GM11168 (cell line): ENCODE measurements around the gene FAM167B.
"Not testable (repeated sequence)": the region's sequence is repeated elsewhere in the genome, so short reads cannot be mapped to it uniquely, and the experiment has no call there.

ENCODE experiments used
- in situ Hi-C: fragments of 300-500 bp; cut with MboI; formaldehyde crosslinking; loops from one replicate; pipeline ENCODE4 v1.12.0; 2022; ENCODE audit warnings: low sequenced_read_pairs; ENCODE audit not compliant: unreplicated experiment

FAM167B gene

DNA sequence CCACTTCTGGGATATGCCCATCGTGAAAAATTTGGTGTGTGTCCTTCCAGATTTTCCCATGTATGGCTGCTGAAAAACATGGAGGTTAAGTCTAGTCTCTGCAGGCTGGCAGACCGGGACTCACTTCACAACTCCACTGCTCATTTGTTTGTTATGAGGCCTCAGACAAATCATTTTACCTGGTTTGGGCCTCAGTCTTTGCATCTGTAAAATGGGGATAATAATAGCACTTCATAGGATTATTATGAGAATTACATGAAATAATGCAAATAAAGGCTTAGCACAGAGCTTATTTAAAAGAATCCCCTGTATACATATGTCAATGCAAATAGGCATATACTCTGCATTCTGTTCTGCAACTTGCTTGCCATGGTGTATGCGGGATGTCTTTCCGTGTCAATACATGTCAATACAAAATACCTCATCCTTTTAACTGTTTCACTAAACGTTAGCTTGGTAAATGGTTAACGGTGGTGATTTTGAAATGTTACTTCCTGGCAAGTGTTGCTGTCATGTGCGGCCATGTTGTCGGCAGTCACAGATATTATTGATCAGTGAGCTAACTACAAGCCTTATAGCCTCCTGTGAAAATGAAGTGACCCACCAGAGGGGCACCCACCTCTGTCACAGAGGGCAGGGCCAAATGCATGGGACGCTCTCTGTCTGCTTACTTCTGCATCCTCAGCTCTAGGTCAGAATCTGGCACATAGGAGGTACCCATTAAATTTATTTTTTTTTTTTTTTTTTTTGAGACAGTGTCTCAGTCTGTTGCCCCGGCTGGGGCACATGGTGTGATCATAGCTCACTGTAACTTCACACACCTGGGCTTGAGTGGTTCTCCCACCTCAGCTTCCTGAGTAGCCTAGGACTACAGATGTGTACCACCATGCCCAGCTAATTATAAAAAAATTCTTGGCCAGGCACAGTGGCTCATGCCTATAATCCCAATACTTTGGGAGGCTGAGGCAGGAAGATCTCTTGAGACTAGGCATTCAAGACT lies 8.3 kb downstream of the FAM167B start:
- in situ Hi-C loops, result no loop called here

DNA sequence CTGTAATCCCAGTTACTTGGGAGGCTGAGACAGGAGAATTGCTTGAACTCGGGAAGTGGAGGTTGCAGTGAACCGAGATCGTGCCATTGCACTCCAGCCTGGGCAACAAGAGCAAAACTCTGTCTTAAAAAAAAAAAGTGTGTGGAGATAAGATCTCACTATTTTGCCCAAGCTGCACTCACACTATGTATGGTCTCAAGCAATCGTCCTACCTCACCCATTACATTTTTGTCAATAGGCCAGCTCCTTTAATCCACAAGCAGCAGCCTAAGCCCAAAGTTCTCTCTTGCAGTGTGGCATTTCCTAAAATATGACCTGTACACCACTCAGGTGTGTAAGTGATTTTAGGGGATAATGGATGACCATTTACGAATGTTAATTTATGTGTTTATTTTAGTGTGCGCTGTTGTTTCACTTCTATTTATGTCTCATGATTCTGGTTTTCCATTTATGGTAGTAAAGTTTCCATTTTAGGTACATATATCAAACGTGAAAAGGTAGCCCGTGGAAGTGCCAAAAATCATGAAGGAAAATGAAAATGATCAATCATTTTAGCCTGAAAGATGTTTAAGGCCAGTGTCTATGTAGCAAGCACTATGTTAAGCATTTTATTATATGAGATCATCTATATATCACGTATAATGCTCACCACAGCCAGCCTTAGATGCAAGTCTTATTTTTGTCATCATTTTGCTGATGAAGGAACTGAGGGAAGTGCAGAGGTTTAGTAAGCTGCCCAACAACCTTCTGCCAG lies 9.6 kb downstream of the FAM167B start:
- in situ Hi-C loops, result no loop called here

DNA sequence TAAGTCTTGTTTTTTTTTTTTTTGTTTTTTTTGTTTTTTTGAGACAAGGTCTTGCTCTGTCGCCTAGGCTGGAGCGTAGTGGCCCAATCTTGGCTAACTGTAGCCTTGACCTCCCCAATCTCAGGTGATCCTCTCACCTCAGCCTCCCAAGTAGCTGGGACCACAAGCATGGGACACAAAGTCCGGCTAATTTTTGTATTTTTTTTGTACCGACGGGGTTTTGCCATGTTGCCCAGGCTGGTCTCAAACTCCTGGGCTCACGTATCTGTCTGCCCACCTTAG lies 10.1 kb downstream of the FAM167B start:
- in situ Hi-C loops, result no loop called here

DNA sequence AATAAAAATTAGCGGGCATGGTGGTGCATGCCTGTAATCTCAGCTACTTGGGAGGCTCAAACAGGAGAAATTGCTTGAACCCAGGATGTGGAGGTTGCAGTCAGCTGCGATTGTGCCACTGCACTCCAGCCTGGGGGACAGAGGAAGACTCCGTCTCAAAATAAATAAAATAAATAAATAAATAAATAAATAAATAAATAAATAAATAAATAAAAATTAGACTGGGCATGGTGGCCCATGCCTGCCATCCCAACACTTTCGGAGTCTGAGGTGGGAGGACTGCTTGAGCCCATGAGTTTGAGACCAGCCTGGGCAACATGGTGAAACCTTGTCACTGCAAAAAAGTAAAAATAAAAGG lies 16.2 kb downstream of the FAM167B start:
- in situ Hi-C loops, result not testable (repeated sequence)

DNA sequence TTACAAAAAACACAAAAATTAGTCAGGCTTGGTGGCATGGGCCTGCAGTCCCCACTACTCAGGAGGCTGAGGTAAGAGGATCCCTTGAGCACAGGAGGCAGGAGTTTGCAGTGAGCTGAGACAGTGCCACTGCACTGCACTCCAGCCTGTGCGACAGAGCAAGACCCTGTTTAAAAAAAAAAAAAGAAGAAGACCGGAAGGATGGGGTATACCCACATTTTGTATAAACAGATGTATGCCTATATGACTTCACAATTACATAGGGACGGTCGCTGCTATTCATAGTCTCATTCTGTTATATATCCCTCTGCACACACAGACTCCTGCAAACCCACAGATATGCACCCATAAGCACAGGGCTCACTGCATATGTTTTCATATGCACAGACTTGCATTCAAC lies 16.7 kb downstream of the FAM167B start:
- in situ Hi-C loops, result no loop called here

DNA sequence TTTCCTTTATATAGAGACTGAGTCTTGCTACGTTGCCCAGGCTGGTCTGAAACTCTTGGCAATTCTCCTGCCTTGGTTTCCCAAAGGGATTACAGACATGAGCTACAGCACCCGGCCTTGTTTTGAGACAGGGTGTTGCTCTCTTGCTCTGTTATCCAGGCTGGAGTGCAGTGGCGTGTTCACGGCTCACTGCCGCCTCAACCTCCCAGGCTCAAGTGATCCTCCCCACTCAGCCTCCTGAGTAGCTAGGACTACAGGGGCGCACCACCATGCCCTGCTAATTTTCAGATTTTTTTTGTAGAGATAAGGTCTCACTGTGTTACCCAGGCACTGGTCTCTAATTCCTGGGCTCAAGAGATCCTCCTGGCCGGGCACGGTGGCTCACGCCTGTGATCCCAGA lies 18.8 kb downstream of the FAM167B start:
- in situ Hi-C loops, result no loop called here

DNA sequence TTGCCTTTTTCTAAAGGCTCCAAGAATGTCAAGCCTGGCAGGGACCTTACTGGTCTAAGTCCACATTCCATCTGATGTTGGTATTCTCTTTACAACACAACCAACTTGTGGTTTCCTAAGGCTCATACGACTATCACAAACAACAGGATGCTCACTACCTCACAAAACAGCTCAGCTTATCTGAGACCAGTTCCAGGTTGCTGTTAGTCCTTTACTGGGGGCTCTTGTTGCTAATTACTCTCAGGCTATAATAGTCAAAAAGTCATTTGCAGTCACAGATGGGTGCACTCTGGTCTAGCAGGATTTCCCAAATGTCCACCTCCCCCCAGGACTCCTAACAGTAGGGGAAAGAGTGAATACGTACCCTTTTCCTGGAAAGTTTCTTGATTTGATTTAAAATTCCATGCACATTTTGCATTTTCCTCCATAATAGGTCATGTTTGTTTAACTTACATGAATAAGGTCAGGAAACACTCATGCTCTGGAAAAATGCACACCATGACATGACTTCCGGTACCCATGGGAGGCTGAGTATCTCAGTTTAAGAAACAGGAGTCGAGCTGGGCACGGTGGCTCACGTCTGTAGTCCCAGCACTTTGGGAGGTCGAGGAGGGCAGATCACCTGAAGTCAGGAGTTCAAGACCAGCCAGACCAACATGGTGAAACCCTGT lies 20.0 kb downstream of the FAM167B start:
- in situ Hi-C loops, result no loop called here

DNA sequence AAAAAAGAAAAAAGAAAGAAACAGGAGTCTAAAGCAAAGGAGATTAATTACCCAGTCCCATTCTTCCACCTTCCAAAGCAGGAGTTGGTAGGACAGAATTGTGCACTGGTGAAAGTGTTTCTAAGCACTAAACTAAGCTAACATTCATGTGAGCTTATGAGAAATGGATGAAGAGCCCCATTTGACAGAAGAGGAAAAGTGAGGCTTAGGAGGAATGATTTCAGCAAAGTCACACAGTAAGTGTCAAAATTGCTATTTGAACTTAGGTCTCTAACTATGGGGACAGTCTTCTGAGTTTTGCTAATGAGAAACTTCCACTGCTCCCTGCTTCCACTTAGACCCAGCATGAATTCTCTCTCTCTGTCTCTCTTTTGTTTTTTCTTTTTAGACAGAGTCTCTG lies 22.7 kb downstream of the FAM167B start:
- in situ Hi-C loops, result no loop called here

DNA sequence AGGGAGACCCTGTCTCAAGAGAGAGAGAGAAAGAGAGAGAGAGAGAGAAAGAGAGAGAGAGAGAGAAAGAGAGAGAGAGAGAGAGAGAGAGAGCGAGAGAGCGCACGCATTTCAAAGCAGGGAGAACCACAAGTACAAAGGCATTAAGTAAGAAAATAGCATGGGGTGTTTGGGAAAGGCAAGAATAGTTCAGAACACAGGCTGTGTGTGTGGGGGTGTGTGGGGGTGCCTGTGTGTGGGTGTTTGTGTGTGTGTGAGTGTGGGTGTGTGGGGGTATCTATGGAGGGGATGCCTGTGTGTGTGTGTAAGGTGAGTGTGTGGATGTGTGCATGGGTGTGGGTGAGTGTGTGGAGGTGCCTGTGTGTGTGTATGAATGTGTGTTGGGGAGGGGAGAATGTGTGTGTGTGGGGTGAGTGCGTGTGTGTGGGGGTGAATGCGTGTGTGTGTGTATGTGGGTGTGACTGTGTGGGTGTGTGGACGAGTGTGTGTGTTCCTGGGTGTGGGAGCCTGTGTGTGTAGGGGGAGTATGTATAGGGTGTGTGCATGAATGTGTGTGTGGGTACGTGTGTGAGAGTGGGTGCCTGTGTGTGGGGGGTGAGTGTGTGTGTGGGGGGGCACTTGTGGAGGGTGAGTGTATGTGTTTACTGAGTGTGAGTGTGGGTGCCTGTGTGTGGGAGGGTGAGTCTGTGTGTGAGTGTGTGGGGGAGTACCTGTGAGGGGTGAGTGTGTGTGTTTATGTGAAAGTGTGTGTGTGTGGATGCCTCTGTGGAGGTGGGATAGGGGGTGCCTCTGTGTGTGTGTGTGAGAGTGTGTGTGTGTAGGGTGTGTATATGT lies 25.8 kb downstream of the FAM167B start:
- in situ Hi-C loops, result no loop called here

DNA sequence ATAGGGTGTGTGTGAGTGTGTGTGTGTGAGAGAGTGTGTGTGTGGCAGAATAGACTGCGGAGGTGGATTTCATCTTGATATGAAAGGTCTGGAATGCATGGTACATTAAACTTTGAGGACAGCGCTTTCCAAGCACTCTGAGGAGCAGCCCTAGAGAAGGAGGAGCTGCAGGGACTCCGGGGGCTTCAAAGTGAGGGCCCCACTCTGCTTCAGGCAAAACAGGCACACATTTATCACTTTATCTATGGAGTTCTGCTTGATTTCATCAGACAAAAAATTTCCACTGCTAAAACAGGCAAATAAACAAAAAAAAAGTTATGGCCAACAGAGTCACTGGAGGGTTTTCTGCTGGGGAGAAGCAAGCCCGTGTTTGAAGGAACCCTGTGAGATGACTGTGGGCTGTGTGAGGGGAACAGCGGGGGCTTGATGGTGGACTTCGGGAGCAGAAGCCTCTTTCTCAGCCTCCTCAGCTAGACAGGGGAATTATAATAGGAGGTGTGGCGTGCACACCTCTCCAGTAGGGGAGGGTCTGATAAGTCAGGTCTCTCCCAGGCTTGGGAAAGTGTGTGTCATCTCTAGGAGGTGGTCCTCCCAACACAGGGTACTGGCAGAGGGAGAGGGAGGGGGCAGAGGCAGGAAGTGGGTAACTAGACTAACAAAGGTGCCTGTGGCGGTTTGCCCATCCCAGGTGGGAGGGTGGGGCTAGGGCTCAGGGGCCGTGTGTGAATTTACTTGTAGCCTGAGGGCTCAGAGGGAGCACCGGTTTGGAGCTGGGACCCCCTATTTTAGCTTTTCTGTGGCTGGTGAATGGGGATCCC lies 26.6 kb downstream of the FAM167B start:
- in situ Hi-C loops, result no loop called here

DNA sequence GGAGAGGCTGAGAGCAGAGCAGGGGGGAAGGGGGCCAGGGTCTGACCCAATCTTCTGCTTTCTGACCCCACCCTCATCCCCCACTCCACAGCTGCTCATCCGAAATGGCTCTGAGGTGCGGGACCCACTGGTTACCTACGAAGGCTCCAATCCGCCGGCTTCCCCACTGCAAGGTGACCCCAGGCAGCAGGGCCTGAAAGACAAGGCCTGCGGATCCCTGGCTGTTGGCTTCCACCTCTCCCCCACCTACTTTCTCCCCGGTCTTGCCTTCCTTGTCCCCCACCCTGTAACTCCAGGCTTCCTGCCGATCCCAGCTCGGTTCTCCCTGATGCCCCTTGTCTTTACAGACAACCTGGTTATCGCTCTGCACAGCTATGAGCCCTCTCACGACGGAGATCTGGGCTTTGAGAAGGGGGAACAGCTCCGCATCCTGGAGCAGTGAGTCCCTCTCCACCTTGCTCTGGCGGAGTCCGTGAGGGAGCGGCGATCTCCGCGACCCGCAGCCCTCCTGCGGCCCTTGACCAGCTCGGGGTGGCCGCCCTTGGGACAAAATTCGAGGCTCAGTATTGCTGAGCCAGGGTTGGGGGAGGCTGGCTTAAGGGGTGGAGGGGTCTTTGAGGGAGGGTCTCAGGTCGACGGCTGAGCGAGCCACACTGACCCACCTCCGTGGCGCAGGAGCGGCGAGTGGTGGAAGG lies 27.8 kb downstream of the FAM167B start:
- in situ Hi-C loops, result no loop called here

DNA sequence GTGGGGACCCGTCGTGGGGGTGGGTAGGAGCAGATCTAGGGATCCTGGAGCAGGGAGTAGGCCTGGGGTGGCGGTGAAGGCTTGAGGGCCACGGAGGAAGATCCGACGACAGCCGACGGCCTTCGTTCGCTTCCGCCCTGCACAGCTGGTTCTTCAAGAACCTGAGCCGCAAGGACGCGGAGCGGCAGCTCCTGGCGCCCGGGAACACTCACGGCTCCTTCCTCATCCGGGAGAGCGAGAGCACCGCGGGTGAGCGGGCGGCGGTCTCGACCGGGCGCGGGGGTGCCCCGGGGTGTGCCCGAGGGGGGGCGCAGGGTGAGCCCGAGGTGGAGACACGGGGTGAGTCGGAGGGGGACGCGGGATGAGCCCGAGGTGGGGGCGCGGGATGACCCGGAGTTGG lies 28.4 kb downstream of the FAM167B start:
- in situ Hi-C loops, result no loop called here

DNA sequence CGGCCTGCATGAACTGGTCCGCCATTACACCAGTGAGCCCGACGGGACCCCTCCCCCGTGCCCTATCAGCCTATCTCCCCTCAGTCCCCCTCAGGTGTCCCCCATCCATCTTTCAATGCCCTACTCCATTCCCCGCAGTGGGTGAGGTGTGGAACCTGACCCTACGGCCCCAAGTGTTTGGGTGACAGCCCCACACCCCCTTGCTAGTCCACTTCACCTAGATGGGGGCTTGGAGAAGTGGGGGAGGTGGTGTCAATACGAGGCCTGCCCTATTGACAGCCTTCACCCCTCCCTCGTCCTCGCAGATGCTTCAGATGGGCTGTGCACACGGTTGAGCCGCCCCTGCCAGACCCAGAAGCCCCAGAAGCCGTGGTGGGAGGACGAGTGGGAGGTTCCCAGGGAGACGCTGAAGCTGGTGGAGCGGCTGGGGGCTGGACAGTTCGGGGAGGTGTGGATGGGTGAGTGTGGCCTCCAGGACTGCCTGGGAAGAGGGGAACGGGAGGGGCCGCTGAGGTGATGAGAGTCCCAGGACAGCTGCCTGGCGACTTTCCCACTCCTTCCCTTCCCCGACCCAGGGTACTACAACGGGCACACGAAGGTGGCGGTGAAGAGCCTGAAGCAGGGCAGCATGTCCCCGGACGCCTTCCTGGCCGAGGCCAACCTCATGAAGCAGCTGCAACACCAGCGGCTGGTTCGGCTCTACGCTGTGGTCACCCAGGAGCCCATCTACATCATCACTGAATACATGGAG lies 29.2 kb downstream of the FAM167B start:
- in situ Hi-C loops, result no loop called here

DNA sequence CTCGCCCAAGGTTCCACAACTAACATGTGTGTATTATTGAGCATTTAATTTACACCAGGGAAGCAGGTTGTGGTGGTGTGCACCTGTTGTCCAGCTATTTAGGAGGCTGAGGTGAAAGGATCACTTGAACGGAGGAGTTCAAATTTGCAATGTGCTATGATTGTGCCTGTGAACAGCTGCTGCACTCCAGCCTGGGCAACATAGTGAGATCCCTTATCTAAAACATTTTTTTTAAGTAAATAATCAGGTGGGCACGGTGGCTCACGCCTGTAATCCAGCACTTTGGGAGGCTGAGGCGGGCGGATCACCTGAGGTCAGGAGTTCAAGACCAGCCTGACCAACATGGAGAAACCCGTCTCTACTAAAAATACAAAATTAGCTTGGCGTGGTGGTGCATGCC lies 37.8 kb downstream of the FAM167B start:
- in situ Hi-C loops, result not testable (repeated sequence)

DNA sequence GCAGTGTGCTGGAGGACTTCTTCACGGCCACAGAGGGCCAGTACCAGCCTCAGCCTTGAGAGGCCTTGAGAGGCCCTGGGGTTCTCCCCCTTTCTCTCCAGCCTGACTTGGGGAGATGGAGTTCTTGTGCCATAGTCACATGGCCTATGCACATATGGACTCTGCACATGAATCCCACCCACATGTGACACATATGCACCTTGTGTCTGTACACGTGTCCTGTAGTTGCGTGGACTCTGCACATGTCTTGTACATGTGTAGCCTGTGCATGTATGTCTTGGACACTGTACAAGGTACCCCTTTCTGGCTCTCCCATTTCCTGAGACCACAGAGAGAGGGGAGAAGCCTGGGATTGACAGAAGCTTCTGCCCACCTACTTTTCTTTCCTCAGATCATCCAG lies 38.6 kb downstream of the FAM167B start:
- in situ Hi-C loops, result no loop called here

DNA sequence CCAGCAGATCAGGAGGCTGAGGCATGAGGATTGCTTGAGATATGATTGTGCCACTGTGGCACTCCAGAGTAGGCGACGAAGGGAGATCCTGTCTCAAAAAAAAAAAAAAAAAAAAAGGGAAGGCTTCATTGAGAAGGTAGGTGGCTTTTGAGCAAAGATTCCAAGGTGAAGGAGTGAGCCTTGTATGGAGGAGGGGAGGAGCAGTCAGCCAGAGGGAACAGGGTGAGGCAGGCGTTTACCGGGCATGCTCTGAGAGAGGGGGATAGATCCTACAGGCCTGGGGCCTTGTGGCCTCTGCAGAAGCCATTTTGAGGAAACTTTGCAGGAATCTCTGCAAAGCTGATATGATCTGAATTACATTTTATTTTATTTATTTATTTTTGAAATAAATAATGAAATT lies 39.7 kb downstream of the FAM167B start:
- in situ Hi-C loops, result no loop called here

DNA sequence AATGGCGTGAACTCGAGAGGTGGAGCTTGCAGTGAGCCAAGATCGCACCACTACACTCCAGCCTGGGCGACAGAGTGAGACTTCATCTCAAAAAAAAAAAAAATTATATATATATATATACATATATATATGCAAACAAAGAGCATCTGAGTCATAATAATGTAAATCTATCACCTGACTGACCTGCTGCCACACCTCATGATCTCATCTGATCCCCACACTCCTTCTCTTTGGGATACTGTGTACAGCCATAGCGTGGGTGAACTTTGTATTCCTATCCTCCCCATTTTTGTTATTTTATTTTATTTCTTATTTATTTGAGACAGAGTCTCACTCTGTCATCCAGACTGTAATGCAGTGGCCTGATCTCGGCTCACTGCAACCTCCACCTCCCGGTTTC lies 42.2 kb downstream of the FAM167B start:
- in situ Hi-C loops, result no loop called here

DNA sequence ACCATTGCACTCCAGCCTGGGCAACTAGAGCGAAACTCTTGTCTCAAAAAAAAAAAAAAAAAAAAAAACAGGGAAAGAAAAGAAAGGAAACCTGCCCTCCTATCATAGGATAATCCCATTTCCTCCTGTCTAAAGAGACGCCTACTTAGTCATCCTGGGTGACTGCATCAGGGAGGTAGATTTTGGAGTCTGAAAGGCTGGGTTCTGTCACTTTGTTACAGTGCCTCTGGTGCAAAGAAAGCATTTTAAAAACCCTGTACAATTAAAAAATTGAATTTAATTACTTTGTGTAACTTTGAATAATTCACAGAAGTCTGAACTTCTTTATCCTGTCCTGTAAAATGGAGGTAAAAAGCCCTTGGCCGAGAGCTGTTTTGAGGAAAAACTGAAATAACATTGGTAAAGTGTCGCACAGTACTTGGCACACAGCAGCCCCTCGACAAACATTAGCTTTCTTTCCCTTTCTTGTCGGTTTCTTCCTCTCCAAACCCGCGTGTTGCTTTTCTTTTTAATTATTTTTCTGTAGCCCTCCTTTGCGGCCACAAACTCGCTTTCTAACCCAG lies 44.2 kb downstream of the FAM167B start:
- in situ Hi-C loops, result no loop called here
